Measurements from ENCODE around the gene SPA17.

GRCh38 chr11:124638500-124638899, 35.2 kb upstream of the SPA17 start:
- TF ChIP-seq CTCF (IDR thresholded peaks at IDR 0.05) = no peak
- TF ChIP-seq POLR2A (IDR thresholded peaks at IDR 0.05) = no peak
